Activated T-cell treated with anti-CD3 and anti-CD28 coated beads, Interleukin-2, amount 50 U/mL, for 1 hour (primary cell): Measurements from ENCODE around the gene SMAD7.

Experiments used
- DNase-seq: peaks from one replicate; pipeline ENCODE4 v3.0.0-alpha.2; 2020

Gene SMAD7

GRCh38 chr18:48913775-48914174 lies 37.0 kb downstream of the SMAD7 start:
- DNase-seq, result no peak

DNA sequence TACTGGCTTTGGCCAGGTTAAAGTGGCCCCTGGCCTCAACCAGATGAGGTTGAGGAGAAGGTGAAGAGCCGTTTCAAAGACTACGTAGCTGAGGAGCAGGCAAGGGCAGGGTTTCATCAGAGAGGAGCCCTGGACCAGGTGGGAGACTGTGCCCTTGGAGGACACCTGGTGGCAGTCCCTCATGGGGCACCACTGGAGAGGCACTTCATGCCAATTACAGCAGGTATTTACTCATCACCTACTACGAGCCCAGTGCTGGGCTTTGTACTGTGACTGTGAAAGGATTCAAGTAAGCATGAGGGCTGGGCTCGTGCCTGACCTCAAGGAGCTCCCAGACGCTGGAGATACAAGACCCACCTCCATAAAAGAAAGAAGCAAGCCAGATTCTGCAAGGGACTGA lies 37.6 kb downstream of the SMAD7 start:
- peak; percentile 63 for DNase-seq

DNA sequence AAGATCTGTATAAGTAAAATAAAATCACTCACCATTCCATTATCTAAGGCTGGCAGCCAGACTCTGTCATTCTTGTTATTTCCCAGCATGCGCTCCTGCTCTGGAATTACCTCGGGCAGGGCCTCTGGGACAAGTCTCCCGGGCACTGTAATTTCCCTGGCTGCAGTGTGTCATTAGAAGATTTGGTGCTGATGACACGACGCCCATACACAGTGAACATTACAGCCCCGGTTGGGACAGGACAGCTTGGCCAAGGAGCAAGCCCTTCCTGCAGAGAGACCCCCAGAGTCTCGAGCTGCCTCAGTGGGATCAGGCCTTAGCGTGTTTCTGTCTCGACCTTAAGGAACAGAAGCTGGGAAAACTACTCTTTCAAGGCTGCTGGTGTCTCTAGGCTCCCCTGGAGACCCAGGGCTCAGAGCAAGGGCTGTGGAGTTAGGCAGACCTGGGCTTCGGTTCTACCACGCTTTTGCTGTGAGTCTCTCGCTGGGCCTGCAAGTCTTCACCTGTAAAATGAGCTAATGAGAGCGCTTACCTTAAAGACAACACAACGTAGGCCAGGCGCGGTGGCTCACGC lies 39.7 kb downstream of the SMAD7 start:
- DNase-seq, result no peak

GRCh38 chr18:48909721-48910120 lies 41.0 kb downstream of the SMAD7 start:
- DNase-seq, result no peak

GRCh38 chr18:48908916-48909315 lies 41.8 kb downstream of the SMAD7 start:
- no peak for DNase-seq

DNA sequence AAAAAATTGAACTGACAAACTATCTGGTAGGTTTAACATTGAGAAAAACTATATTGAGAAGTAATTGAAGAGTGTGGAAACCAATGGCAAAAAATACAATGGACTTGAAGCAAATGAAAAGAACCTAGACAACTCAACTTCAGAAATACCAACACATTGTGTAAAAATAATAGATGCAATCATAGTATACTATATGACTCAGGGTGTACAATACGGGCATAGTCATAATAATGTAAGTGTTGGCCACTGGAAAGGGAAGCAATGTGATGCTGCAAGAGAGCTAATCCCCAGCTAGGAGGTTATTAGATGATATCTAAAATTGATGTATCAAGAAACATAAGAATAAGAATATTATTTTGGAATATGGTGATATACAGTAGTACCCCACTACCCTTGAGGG lies 45.3 kb downstream of the SMAD7 start:
- DNase-seq, result no peak

DNA sequence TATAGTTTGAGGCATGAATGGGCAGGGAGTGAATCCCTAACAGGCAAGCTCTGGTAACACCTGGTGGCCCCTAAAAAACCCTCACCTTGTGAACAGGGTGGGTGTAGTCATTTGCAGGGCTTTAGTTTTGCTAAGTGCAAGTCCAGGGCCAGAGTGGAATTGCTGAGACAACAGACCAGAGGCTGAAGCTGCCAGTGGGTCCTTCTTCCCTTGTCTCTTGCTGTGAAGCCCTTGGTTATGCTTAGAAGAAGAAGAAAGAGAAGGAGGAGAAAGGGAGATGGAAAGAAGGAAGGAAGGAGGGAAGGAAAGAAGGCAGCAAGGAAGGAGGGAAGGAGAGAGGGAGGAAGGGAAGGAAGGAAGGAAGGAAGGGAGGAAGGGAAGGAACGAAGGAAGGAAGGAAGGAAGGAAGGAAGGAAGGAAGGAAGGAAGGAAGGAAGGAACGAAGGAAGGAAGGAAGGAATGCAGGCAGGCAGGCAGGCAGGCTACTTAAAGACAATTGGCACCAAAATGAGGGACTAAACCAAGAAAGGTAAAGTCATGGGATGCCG lies 45.8 kb downstream of the SMAD7 start:
- DNase-seq, result no peak

DNA sequence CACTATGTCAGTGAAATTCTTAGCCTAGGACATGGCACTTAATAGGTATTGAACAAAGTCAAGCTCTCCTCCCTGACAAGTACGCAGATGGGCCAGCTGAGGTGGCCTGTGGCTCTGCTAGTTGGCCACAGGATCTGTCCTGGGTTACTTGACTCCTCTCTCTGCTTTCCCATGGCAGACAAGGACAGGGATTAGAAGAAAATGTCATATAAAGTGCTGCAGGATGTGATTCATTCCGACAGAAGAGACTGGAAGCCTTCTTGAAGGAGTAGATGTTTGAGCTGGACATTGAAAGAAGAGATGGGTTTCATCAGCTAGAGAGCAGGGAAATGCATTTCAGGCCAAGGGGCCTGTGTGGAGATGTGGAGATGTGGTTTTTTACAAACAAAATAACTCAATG lies 46.7 kb downstream of the SMAD7 start:
- DNase-seq, result peak; percentile 1

- DNase-seq, result peak; percentile 11
Measured at GRCh38 chr18:48902856-48903601, 47.7 kb downstream of the SMAD7 start.

- peak; percentile 16 for DNase-seq
Measured at GRCh38 chr18:48902023-48902855, 48.5 kb downstream of the SMAD7 start.

GRCh38 chr18:48901145-48902022 lies 49.4 kb downstream of the SMAD7 start:
- peak; percentile 6 for DNase-seq

DNA sequence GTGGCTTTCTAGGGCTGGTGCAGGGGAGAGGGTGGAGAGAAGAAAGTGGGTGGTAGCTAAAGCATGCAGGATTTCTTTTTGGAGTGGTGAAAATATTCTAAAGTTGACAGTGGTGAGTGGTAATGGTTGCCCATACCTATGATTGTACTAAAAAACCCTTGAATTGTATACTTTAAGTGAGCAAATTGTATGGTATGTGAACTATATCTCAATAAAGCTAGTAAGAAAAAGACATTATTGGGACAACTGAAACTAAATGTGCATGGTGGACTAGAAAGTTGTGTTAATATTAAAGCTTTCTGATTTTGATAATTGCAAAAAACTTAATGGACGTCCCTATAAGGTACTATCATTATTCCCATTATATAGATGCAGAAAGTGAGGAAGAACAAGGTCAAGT lies 50.3 kb downstream of the SMAD7 start:
- DNase-seq, result no peak

DNA sequence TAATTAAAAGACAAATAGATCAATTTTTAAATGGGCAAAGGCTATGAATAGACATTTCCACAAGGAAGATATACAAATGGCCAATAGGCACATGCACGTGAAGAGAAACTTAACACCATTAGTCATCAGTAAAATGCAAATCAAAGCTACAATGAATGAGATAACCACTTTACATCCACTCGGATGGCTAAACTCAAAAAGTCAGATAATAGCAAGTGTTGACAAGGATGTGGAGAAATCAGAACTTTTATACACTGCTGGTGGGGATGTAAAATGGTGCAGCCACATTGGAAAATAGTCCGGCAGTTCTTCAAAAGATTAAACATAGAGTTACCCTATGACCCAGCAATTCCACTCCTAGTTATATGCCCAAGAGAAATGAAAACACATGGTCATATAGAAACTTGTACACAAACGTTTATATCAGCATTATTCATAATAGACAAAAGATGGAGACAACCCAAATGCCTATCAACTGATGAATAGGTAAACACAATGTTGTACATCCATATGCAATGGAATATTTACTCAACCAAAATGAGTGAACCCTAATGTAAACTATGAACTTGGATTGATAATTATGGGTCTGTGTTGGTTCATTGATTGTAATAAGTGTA lies 51.1 kb downstream of the SMAD7 start:
- no peak for DNase-seq

DNA sequence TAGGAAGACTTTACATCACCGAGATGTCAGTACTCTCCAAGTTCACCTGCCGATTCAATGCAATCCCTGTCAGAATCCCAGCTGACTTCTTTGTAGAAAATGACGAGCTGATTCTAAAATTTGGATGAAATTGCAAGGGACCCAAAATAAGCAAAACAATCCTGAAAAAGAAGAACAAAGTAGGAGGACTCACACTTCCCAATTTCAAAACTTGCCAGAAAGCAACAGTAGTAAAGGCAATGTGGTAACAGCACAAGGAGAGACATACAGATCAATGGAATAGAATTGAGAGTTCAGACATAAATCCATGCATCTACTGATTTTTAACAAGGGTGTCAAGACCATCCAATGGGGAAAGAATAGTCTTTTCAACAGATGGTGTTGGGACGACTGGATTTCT lies 52.2 kb downstream of the SMAD7 start:
- DNase-seq, result no peak

DNA sequence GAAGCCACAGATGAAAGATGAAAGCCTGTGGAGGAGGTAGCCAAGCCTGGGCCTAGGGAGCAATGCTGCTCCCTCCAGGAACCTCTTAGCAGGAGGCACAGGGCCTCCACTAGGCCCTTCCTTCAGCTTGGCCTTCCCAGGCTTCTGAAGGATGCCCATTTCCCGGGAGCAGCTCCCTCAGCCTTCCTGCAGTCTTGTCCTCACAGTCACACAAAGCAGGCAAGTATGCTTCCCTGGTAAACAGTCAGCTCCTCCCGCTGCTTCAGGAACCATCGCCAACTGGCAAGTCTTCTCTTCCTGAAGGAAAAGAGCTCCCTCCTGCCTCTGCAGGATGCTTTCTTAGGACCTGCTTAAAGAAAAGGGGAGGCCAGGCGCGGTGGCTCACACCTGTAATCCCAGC lies 53.2 kb downstream of the SMAD7 start:
- no peak for DNase-seq

- DNase-seq, result no peak
Measured at GRCh38 chr18:48896875-48897511, 53.8 kb downstream of the SMAD7 start.

DNA sequence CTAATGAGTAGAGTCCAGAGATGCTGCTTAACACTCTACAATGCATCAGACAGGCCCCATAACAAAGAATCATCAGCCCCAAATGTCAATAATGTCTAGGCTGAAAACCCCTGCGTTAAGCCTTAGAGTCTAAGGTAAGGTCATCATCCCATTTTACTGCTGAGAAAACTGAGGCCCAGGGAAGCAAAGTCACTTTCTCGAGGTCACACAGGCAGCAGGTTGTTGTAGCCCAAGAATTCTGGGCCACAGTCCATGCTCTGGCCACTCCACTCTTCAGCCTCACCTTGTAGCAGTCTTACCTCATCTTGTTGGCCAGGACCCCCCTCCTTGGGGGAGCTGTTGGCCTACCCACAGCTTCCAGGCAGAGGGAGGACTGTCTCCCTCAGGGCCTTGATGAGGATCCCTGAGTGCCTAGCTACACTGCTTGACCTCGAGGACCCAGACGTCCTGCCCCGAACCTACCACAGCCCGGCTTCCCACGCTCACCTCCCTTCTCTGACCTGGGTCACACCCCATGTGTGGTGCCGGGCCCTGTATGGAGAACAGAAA lies 54.4 kb downstream of the SMAD7 start:
- no peak for DNase-seq

DNA sequence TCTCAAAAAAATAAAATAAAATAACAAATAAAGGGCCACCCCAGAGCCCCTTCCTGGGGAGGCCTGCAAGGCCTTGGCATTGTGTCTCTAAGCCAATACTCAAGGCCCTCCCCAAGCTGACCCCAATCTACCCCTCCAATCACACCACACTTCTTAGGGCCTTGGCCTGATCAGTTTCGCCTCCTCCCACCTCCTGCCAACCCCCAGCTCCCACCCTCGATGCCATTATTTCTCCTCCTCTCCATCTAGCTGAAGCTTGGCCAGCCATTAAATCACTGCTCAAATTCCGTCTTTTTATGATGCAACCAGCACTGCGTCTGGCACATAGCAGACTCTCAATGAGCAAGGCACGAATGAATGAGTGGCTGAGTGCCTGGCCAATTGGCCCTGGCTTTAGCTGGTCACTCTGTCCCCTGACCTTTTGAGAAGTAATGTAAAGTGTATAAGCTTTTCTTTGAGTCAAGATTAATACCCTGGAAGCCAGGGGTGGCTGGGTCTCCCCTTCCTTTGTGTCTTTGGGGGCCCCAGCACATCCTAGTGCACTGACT lies 55.9 kb downstream of the SMAD7 start:
- no peak for DNase-seq

DNA sequence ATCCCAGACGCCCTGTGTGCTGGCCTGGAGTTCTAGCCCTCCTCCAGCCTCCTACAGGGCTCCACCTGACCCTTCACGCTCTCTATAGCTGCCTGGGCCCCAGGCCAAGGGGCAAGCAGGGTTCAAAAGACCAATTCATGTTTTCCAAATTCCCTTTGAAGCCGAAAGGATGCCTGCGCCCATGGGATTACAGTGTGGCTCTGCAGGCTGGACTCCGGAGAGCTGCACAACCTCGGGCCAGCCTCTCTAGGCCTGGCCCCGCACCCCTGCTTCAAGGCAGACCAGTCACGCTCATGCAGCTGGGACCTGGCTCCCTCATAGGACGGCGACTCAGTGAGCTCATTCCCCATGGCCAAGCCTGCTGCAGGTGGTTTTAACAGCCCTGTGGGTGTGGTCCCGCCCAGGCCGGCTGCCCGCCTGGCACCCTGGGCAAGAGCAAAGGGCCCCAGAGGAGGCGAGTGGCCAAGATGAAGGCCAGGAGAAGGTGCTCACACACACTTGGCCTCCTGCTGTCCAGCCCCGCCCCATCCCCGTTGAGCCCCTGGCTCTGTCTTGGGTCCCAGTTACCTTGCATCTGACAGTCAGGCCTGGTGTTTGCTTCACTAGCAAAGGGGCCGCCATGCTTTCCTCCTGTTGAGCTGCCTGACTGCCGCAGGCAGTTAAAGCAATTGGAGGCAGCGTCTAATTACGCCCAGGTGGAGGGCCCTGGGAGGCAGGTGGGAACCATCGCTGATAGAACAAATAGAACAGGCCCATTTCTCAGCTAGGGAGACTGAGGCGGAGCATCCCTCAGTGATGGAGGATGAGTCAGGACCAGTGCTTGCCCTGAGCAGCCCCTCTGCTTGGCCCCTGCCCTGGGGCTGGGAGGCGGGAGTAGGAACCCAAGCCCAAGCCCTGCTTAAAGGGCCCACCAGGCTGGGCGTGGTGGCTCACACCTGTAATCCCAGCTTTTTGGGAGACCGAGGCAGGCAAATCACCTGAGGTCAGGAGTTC lies 56.9 kb downstream of the SMAD7 start:
- DNase-seq, result no peak
